Activated CD4-positive, alpha-beta T cell treated with anti-CD3 and anti-CD28 coated beads, Interleukin-2, amount 50 U/mL, for 48 hours (primary cell): ENCODE measurements around the gene PGM2L1.

ENCODE experiments used
- DNase-seq, 2 experiments: peaks; one replicate each; pipeline ENCODE4 v3.0.0-alpha.2; 2020

The PGM2L1 gene

DNA sequence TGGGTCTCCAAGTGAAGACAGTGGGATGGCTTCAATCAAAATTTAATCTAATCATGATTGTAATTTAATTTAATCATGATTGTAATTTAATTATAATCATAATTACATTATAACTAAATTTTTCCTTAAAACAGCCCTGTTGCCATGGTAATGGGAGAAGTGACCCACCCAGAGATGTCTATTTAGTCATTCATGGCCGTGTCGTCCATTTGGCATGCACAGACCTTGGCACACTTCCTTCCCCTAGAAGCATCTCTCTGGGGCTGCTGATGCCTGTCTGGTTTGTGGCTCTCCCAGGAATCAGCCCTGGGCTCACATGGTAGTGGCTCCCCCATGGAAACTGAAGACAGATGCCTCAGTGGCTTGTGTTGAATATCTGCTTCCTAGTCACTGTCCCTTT lies 113.8 kb downstream of the PGM2L1 start:
- no peak for DNase-seq

DNA sequence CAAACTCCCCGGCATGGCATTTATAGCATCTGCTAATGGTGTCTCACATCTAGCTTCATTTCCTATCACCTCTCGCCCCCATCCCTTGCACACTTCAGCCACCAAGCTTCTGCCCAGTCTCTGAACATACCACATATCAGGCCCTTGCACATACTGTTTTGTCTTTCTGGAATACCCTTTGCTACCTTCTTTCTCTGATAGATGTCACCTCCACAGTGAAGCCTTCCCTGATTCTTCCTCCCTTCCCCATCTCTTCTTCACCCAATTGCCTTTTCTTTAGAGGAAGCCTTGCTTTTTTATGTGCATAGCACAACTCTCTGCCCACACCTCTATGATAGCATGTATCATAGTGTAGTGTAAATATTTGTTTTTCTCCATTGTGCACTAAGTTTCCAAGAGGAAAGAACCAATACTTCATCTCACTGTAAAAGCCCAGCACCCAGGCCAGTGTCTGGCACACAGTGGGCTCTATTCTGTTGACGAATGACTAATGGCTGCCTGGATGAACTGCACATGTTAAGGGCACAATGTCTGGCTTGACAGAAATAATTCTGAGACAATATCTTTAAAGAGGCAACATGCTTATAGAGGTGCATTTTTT lies 114.6 kb downstream of the PGM2L1 start:
- no peak for DNase-seq

- no peak for DNase-seq
These were observed 115.3 kb downstream of the PGM2L1 start for GRCh38 chr11:74282914-74283371.

GRCh38 chr11:74282421-74282820 lies 115.8 kb downstream of the PGM2L1 start:
- no peak for DNase-seq

- DNase-seq, result no peak
These were observed 117.7 kb downstream of the PGM2L1 start for GRCh38 chr11:74280494-74280893.
